ENCODE measurements around the gene GLO1.
A peak's percentile ranks its signal among the peaks of the same experiment; 100 is the strongest.

Gene GLO1

DNA sequence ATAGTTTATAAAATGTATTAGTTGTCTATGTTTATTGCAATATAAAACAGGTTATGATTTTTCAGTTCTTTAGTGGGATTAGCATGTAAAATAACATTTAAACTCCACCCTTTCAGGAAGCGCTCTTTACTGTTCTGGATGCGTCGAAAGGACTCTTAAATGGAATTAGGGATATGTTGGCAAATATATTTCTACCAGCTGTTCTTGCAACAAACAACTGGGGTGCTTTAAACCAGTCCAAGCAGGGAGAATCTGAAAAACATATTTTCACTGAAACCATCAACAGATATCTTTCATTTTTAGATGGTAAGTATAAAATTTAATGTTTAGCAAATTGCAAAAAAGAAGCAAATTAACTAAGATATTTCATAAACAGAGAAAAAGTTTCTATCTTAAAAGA is 34.0 kb upstream of the GLO1 start:
- ATAC-seq, result no peak
- no peak for TF ChIP-seq CREB5 (CRISPR knock-in tag; IDR thresholded peaks at IDR 0.05; ENCODE audit: low read depth)
- TF ChIP-seq, protein P1, sequence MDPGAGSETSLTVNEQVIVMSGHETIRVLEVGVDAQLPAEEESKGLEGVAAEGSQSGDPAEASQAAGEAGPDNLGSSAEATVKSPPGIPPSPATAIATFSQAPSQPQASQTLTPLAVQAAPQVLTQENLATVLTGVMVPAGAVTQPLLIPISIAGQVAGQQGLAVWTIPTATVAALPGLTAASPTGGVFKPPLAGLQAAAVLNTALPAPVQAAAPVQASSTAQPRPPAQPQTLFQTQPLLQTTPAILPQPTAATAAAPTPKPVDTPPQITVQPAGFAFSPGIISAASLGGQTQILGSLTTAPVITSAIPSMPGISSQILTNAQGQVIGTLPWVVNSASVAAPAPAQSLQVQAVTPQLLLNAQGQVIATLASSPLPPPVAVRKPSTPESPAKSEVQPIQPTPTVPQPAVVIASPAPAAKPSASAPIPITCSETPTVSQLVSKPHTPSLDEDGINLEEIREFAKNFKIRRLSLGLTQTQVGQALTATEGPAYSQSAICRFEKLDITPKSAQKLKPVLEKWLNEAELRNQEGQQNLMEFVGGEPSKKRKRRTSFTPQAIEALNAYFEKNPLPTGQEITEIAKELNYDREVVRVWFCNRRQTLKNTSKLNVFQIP (CRISPR knock-in tag; IDR thresholded peaks at IDR 0.05; ENCODE audit: borderline replicate concordance, low read depth), result no peak
- TF ChIP-seq, protein P2, sequence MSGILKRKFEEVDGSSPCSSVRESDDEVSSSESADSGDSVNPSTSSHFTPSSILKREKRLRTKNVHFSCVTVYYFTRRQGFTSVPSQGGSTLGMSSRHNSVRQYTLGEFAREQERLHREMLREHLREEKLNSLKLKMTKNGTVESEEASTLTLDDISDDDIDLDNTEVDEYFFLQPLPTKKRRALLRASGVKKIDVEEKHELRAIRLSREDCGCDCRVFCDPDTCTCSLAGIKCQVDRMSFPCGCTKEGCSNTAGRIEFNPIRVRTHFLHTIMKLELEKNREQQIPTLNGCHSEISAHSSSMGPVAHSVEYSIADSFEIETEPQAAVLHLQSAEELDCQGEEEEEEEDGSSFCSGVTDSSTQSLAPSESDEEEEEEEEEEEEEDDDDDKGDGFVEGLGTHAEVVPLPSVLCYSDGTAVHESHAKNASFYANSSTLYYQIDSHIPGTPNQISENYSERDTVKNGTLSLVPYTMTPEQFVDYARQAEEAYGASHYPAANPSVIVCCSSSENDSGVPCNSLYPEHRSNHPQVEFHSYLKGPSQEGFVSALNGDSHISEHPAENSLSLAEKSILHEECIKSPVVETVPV (CRISPR knock-in tag; IDR thresholded peaks at IDR 0.05), result no peak
- no peak for TF ChIP-seq PATZ1 (CRISPR knock-in tag; IDR thresholded peaks at IDR 0.05; ENCODE audit: borderline replicate concordance)
- TF ChIP-seq ARNTL (CRISPR knock-in tag; IDR thresholded peaks at IDR 0.05; ENCODE audit: borderline replicate concordance, low read depth), result no peak
- TF ChIP-seq GLIS3 (CRISPR knock-in tag; IDR thresholded peaks at IDR 0.05), result no peak

- TF ChIP-seq, protein P3, sequence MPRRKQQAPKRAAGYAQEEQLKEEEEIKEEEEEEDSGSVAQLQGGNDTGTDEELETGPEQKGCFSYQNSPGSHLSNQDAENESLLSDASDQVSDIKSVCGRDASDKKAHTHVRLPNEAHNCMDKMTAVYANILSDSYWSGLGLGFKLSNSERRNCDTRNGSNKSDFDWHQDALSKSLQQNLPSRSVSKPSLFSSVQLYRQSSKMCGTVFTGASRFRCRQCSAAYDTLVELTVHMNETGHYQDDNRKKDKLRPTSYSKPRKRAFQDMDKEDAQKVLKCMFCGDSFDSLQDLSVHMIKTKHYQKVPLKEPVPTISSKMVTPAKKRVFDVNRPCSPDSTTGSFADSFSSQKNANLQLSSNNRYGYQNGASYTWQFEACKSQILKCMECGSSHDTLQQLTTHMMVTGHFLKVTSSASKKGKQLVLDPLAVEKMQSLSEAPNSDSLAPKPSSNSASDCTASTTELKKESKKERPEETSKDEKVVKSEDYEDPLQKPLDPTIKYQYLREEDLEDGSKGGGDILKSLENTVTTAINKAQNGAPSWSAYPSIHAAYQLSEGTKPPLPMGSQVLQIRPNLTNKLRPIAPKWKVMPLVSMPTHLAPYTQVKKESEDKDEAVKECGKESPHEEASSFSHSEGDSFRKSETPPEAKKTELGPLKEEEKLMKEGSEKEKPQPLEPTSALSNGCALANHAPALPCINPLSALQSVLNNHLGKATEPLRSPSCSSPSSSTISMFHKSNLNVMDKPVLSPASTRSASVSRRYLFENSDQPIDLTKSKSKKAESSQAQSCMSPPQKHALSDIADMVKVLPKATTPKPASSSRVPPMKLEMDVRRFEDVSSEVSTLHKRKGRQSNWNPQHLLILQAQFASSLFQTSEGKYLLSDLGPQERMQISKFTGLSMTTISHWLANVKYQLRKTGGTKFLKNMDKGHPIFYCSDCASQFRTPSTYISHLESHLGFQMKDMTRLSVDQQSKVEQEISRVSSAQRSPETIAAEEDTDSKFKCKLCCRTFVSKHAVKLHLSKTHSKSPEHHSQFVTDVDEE (CRISPR knock-in tag; IDR thresholded peaks at IDR 0.05), result peak; percentile 56; the same call in 1 of the 2 replicates
- TF ChIP-seq, protein P2 (CRISPR knock-in tag; IDR thresholded peaks at IDR 0.05), result peak; percentile 43; the same call in 1 of the 2 replicates
- TF ChIP-seq ZC3H10 (CRISPR knock-in tag; IDR thresholded peaks at IDR 0.05) (no peak), ZNF8 (CRISPR knock-in tag; IDR thresholded peaks at IDR 0.05) (no peak), TCF4 (CRISPR knock-in tag; IDR thresholded peaks at IDR 0.05; ENCODE audit: borderline replicate concordance) (peak; percentile 83), SNAI2 (CRISPR knock-in tag; IDR thresholded peaks at IDR 0.05) (0 out of 2 replicates have a peak, but pooled peaks have one; percentile 41), OSR1 (CRISPR knock-in tag; IDR thresholded peaks at IDR 0.05) (no peak), ZNF565 (CRISPR knock-in tag; conservative IDR thresholded peaks at IDR 0.05; ENCODE audit: low read depth) (no peak)
- ATAC-seq, result peak; percentile 55; the same call in 2 of the 3 replicates
These were observed 27.4 kb upstream of the GLO1 start for GRCh38 chr6:38730140-38730862.

DNA sequence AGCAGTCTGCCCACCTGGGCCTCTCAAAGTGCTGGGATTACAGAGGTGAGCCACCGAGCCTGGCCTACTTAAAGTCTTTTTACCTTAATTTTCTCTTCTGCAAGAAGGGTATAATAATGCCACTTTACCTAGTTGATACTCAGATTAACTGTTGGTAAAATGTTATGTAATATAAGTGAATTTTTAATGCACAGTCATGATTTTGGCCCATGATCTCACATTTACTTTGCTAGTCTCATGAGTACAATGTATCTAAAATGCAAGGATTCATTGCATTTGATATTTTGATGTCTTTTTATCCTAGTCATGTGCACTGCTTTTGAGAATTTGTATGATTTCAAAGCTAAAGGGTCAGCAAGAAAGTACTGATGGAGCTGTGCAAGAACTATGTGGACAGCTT is 25.3 kb upstream of the GLO1 start:
- no peak for TF ChIP-seq ARNTL (CRISPR knock-in tag; IDR thresholded peaks at IDR 0.05; ENCODE audit: borderline replicate concordance, low read depth)
- TF ChIP-seq ZFP3 (CRISPR knock-in tag; IDR thresholded peaks at IDR 0.05), result no peak
- no peak for TF ChIP-seq PATZ1 (CRISPR knock-in tag; IDR thresholded peaks at IDR 0.05; ENCODE audit: borderline replicate concordance)
- no peak for TF ChIP-seq GLIS3 (CRISPR knock-in tag; IDR thresholded peaks at IDR 0.05)
- TF ChIP-seq ESRRG (CRISPR knock-in tag; IDR thresholded peaks at IDR 0.05), result no peak
- TF ChIP-seq CSDC2 (CRISPR knock-in tag; IDR thresholded peaks at IDR 0.05), result no peak
- TF ChIP-seq, protein P1 (CRISPR knock-in tag; IDR thresholded peaks at IDR 0.05; ENCODE audit: borderline replicate concordance, low read depth), result no peak
- TF ChIP-seq BACH2 (CRISPR knock-in tag; IDR thresholded peaks at IDR 0.05; ENCODE audit: borderline replicate concordance), result no peak
- TF ChIP-seq, protein P3 (CRISPR knock-in tag; IDR thresholded peaks at IDR 0.05), result no peak
- ATAC-seq, result no peak

Data from SK-N-SH treated with all-trans-retinoic acid at 6 μM for 48 hours (cell line).